K562 (cell line): Measurements from ENCODE around the gene HMGCL. TPM values are rescaled to one million over a fixed set of nuclear protein-coding genes. Genes with fewer than 3 reads are reported as not detected.

ENCODE experiments used
- ELF2 ChIP-seq: fragments of 250-450 bp; sonication (Bioruptor Pico); IDR thresholded peaks from 2 replicates; pipeline ENCODE4 v1.5.0; 2021; ENCODE audit warnings: mild to moderate bottlenecking
- ETS2 ChIP-seq: IDR thresholded peaks from 2 replicates; pipeline ENCODE4 v1.6.1; 2016; ENCODE audit warnings: borderline replicate concordance, missing genetic modification characterization, mild to moderate bottlenecking, moderate library complexity, missing compliant biosample characterization; ENCODE audit not compliant: poor library complexity, severe bottlenecking
- HNRNPL ChIP-seq: fragments of 200-400 bp; formaldehyde crosslinking; IDR thresholded peaks from 2 replicates; pipeline ENCODE4 v1.6.1; 2017; ENCODE audit warnings: low read depth, mild to moderate bottlenecking, low read length
- RREB1 ChIP-seq: fragments of 250-450 bp; sonication (Bioruptor Pico); IDR thresholded peaks from 2 replicates; pipeline ENCODE4 v1.4.0; 2020
- ZBTB40 ChIP-seq, 2 experiments: fragments of 450-650 bp in 1 of 2; sonication (generic) in 1 of 2; formaldehyde crosslinking in 1 of 2; IDR thresholded peaks; 2 replicates each; pipeline versions ENCODE4 v1.7.1 to v1.9.0; 2016 to 2022; ENCODE audit warnings: inconsistent platforms in 1 of 2, mild to moderate bottlenecking in 1 of 2, missing genetic modification reagents in 1 of 2
- ZSCAN32 ChIP-seq: fragments of 450-650 bp; formaldehyde crosslinking; IDR thresholded peaks from 2 replicates; pipeline ENCODE4 v1.4.0; 2020; ENCODE audit warnings: mild to moderate bottlenecking, moderate library complexity
- polyA plus RNA-seq, 8 experiments: library from polyadenylated mRNA; depleted of rRNA in 4 of 8; stranded (reverse) in 5 of 8; unstranded in 3 of 8; fragments of >200 nt; fragmentation: Nextera tagmentation in 2 of 8; fragmentation: Illumina TruSeq in 1 of 8; extraction: Ambion mirVana in 2 of 8; extraction: Trizol in 1 of 8; gene quantifications; 2 replicates each; pipeline versions ENCODE4 v1.2.1 to v1.2.3, GENCODE V29; 2011 to 2014; ENCODE audit warnings: inconsistent platforms in 1 of 8, missing spikeins in 1 of 8
- total RNA-seq, 7 experiments: library from RNA; depleted of rRNA in 6 of 7; stranded (reverse); fragments of >200 nt in 6 of 7; fragmentation: Illumina TruSeq in 2 of 7; extraction: Trizol in 2 of 7; gene quantifications; 2 replicates each; pipeline versions ENCODE4 v1.2.1 to v1.2.3, GENCODE V29; 2011 to 2021; ENCODE audit warnings: low replicate concordance in 1 of 7

HMGCL gene
- total and polyA plus RNA-seq, 9 of the 15 experiments (the other 6 are each of a cell fraction or from before 2014, with no cell fraction given) = 18.0 to 82.2 (median 24.2) TPM

GRCh38 chr1:23793018-23793781 lies 32.0 kb downstream of the HMGCL start (continued):
- no peak for TF ChIP-seq ZBTB40 (IDR thresholded peaks at IDR 0.05)
- no peak for TF ChIP-seq ZBTB40 (CRISPR knock-in tag; IDR thresholded peaks at IDR 0.05)
- no peak for TF ChIP-seq ELF2 (CRISPR knock-in tag)
- TF ChIP-seq ZSCAN32 (CRISPR knock-in tag) = no peak
- TF ChIP-seq HNRNPL = no peak
- TF ChIP-seq RREB1 = no peak
- no peak for TF ChIP-seq ETS2 (tag)
